CD4-positive, alpha-beta T cell (primary cell): ENCODE data around the gene ARHGAP26. TPM values are rescaled to one million over a fixed set of nuclear protein-coding genes. Genes with fewer than 3 reads are reported as not detected.

ENCODE experiments used
- ATAC-seq: fragments of 200-7000 bp; cut with Tn5 transposase; one replicate; pipeline ENCODE4 v1.10.0; 2022; ENCODE audit warnings: mild to moderate bottlenecking; ENCODE audit not compliant: poor library complexity
- CTCF ChIA-PET: fragments of 350-600 bp; sonication (Branson Sonifier 250); formaldehyde crosslinking; loops from one replicate; lab custom pipeline; 2021; ENCODE audit warnings: antibody characterized with exemption, inconsistent platforms; lab: Charles Lee
- POLR2A ChIA-PET: fragments of 350-600 bp; sonication (Branson Sonifier 250); formaldehyde crosslinking; loops from one replicate; lab custom pipeline; 2021; ENCODE audit warnings: antibody characterized with exemption, inconsistent platforms; lab: Charles Lee
- DNase-seq, 14 experiments: peaks; one replicate each; pipeline ENCODE4 v3.0.0-alpha.2; 2013 to 2020; ENCODE audit warnings: mixed read lengths in 2 of 14
- H3K27ac ChIP-seq, 2 donors: one replicate each; pipeline versions ENCODE4 v1.5.1 to v1.7.0; 2013; ENCODE audit warnings: low read length in 2 of 2, low read depth in 1 of 2, mild to moderate bottlenecking in 1 of 2
- H3K27me3 ChIP-seq, 2 experiments: 1 replicate in 1 of 2; 2 replicates in 1 of 2; pipeline versions ENCODE4 v1.6.1 to v1.7.0; 2013; ENCODE audit warnings: low read length in 2 of 2, control low read depth in 1 of 2, mild to moderate bottlenecking in 1 of 2, moderate library complexity in 1 of 2; ENCODE audit not compliant: insufficient read depth in 2 of 2, control insufficient read depth in 1 of 2
- H3K36me3 ChIP-seq: one replicate; pipeline ENCODE4 v1.6.1; 2013; ENCODE audit warnings: low read length, control low read depth; ENCODE audit not compliant: insufficient read depth
- H3K4me1 ChIP-seq: one replicate; pipeline ENCODE4 v1.6.1; 2013; ENCODE audit warnings: low read length, control low read depth; ENCODE audit not compliant: insufficient read depth
- H3K4me3 ChIP-seq: one replicate; pipeline ENCODE4 v1.5.1; 2013; ENCODE audit warnings: mild to moderate bottlenecking, low read length, moderate library complexity
- H3K9me3 ChIP-seq, 2 experiments: 1 replicate in 1 of 2; 2 replicates in 1 of 2; pipeline versions ENCODE4 v1.6.1 to v1.7.0; 2013; ENCODE audit warnings: low read length in 2 of 2, mild to moderate bottlenecking in 2 of 2, control low read depth in 1 of 2, moderate library complexity in 1 of 2; ENCODE audit not compliant: control insufficient read depth in 1 of 2, insufficient read depth in 1 of 2
- H3K27ac Mint-ChIP-seq: one replicate; pipeline ENCODE4 v1.8.0; 2020; ENCODE audit warnings: mixed read lengths
- H3K27me3 Mint-ChIP-seq: one replicate; pipeline ENCODE4 v1.8.0; 2021; ENCODE audit warnings: mixed read lengths
- H3K36me3 Mint-ChIP-seq: one replicate; pipeline ENCODE4 v1.8.0; 2021; ENCODE audit warnings: low read depth, mixed read lengths
- H3K4me1 Mint-ChIP-seq: one replicate; pipeline ENCODE4 v1.8.0; 2021; ENCODE audit warnings: low read depth, mixed read lengths
- H3K4me3 Mint-ChIP-seq: one replicate; pipeline ENCODE4 v1.8.0; 2020; ENCODE audit warnings: mild to moderate bottlenecking, mixed read lengths
- H3K9me3 Mint-ChIP-seq: one replicate; pipeline ENCODE4 v1.8.0; 2020; ENCODE audit warnings: mixed read lengths
- CTCF ChIP-seq: fragments of 200-600 bp; IDR thresholded peaks from one replicate; pipeline ENCODE4 v1.8.0; 2022; ENCODE audit warnings: antibody characterized with exemption, mild to moderate bottlenecking
- intact Hi-C, 2 experiments: fragments of 100-400 bp; cut with DNase I in 1 of 2; cut with micrococcal nuclease in 1 of 2; formaldehyde crosslinking; loops; one replicate each; pipeline versions ENCODE4 v1.15.1 to v1.9.0; 2023 to 2025; cut with DNase I, micrococcal nuclease
- total RNA-seq, 174 experiments: library from RNA in 2 of 174; stranded (reverse) in 2 of 174; gene quantifications; one replicate each; pipeline ENCODE4 v1.2.3 and lab custom pipeline; 2021 to 2026

Gene ARHGAP26
- total RNA-seq, 2 experiments from 2014 or later = 24.9 to 27.3 TPM

- Mint-ChIP-seq H3K9me3 (no peaks in the 10 kb centered on the region), H3K4me1 (no peaks in the 10 kb centered on the region), H3K4me3 (no peak overlapping the region), H3K27me3 (no peaks in the 10 kb centered on the region), H3K36me3 (peaks cover 3% of the 10 kb centered on the region), H3K27ac (no peak overlapping the region)
- Histone ChIP-seq H3K27me3 (no peaks in the 10 kb centered on the region), H3K9me3 (no peaks in the 10 kb centered on the region), H3K36me3 (no peaks in the 10 kb centered on the region), H3K27ac (no peak overlapping the region), H3K4me1 (no peaks in the 10 kb centered on the region), H3K4me3 (no peak overlapping the region)
- ATAC-seq (no peak), DNase-seq (no peak)
- ChIA-PET CTCF (interaction anchor here (0.7 kb wide), 1 partner anchor 10 kb away, joined by 3 read pairs; no protein-coding TSS in a partner anchor), POLR2A (no interaction called here)
- intact Hi-C loops = no loop called here
- TF ChIP-seq CTCF = no peak
Measured at GRCh38 chr5:143114481-143114880, 344.3 kb downstream of the ARHGAP26 start.

GRCh38 chr5:143115381-143115780 is 345.2 kb downstream of the ARHGAP26 start:
- ChIA-PET POLR2A (no interaction called here), CTCF (no interaction called here)
- H3K4me1 Mint-ChIP-seq = no peaks in the 10 kb centered on the region
- DNase-seq (no peak), ATAC-seq (no peak)
- intact Hi-C loops = no loop called here
- H3K9me3 ChIP-seq = no peaks in the 10 kb centered on the region
- H3K36me3 Mint-ChIP-seq = peaks cover 5% of the 10 kb centered on the region
- H3K27ac Mint-ChIP-seq = no peak overlapping the region
- no peaks in the 10 kb centered on the region for H3K9me3 Mint-ChIP-seq
- no peaks in the 10 kb centered on the region for H3K27me3 ChIP-seq
- H3K4me3 Mint-ChIP-seq = no peak overlapping the region
- TF ChIP-seq CTCF = no peak
- H3K4me3 ChIP-seq = no peak overlapping the region
- H3K27me3 Mint-ChIP-seq = no peaks in the 10 kb centered on the region
- H3K27ac ChIP-seq = no peak overlapping the region
- no peaks in the 10 kb centered on the region for H3K4me1 ChIP-seq
- H3K36me3 ChIP-seq = no peaks in the 10 kb centered on the region

- ATAC-seq = no peak
- no peak for TF ChIP-seq CTCF
- no peaks in the 10 kb centered on the region for H3K9me3 ChIP-seq
- no peak overlapping the region for H3K27ac ChIP-seq
- H3K4me3 ChIP-seq = no peak overlapping the region
- Mint-ChIP-seq H3K4me1 (no peaks in the 10 kb centered on the region), H3K4me3 (no peak overlapping the region), H3K27ac (no peak overlapping the region), H3K27me3 (no peaks in the 10 kb centered on the region), H3K36me3 (peaks cover 15% of the 10 kb centered on the region), H3K9me3 (no peaks in the 10 kb centered on the region)
- H3K4me1 ChIP-seq = no peaks in the 10 kb centered on the region
- H3K36me3 ChIP-seq = no peaks in the 10 kb centered on the region
- no peaks in the 10 kb centered on the region for H3K27me3 ChIP-seq
- CTCF ChIA-PET = no interaction called here
- intact Hi-C loops = no loop called here
- POLR2A ChIA-PET = no interaction called here
- DNase-seq = no peak
Measured at GRCh38 chr5:143116814-143117213, 346.6 kb downstream of the ARHGAP26 start.
